Endothelial cell of umbilical vein (primary cell): ENCODE results near the gene TTLL5. TPM values are rescaled to one million over a fixed set of nuclear protein-coding genes. Genes with fewer than 3 reads are reported as not detected.

ENCODE experiments used
- BruUV-seq: library from RNA; stranded (reverse); fragments of 400-500 nt; replicated peaks from 2 replicates; lab custom pipeline; 2021; lab: Mats Ljungman, UMichigan
- CTCF ChIA-PET: fragments of 300-600, 350-600 bp; sonication (Branson Sonifier 250); formaldehyde crosslinking; loops from one replicate; lab custom pipeline; 2021; ENCODE audit warnings: antibody characterized with exemption, inconsistent platforms; lab: Charles Lee
- POLR2A ChIA-PET: fragments of 300-600, 350-600 bp; sonication (Branson Sonifier 250); formaldehyde crosslinking; loops from one replicate; lab custom pipeline; 2021; ENCODE audit warnings: antibody characterized with exemption, inconsistent platforms; lab: Charles Lee
- DNase-seq: peaks from one replicate; pipeline ENCODE4 v3.0.0-alpha.2; 2011; ENCODE audit warnings: low read depth, low spot score
- FAIRE-seq: peaks from 2 replicates; lab custom pipeline; 2011; peaks lifted over from hg19 to GRCh38; lab: Jason Lieb, UNC
- H2AFZ ChIP-seq: 2 replicates; pipeline ENCODE4 v1.6.0; 2012; ENCODE audit warnings: low read depth, low read length, control low read depth, inconsistent platforms
- H3K27ac ChIP-seq: 2 replicates; pipeline ENCODE4 v1.5.1; 2011; ENCODE audit warnings: low read depth, mild to moderate bottlenecking, control low read depth, low read length, moderate library complexity; ENCODE audit not compliant: insufficient read depth
- H3K27me3 ChIP-seq, 2 experiments: 2 replicates each; pipeline versions ENCODE4 v1.6.0 to v1.6.1; 2011; ENCODE audit warnings: low read length in 2 of 2, mixed read lengths in 1 of 2; ENCODE audit not compliant: control insufficient read depth in 2 of 2, insufficient read depth in 2 of 2
- H3K36me3 ChIP-seq, 2 experiments: 2 replicates in 1 of 2; 3 replicates in 1 of 2; pipeline ENCODE4 v1.5.1; 2011; ENCODE audit warnings: low read length in 2 of 2, mild to moderate bottlenecking in 1 of 2, moderate library complexity in 1 of 2; ENCODE audit not compliant: control insufficient read depth in 2 of 2, insufficient read depth in 2 of 2; ENCODE audit errors: extremely low read depth in 1 of 2
- H3K4me1 ChIP-seq: 3 replicates; pipeline ENCODE4 v1.5.1; 2011; ENCODE audit warnings: mild to moderate bottlenecking, low read length; ENCODE audit not compliant: control insufficient read depth, insufficient read depth; ENCODE audit errors: extremely low read depth
- H3K4me2 ChIP-seq: 2 replicates; pipeline ENCODE4 v1.6.1; 2011; ENCODE audit warnings: low read length, control low read depth, mixed read lengths; ENCODE audit not compliant: insufficient read depth
- H3K4me3 ChIP-seq, 3 experiments: fragments of 200-600 bp in 1 of 3; sonication (generic), shearing (Covaris generic) in 1 of 3; replicated peaks in 1 of 3; 2 replicates each; pipeline ENCODE4 v1.5.1; 2011 to 2016; ENCODE audit warnings: control low read depth in 3 of 3, low read length in 3 of 3, mild to moderate bottlenecking in 2 of 3, inconsistent platforms in 1 of 3, low read depth in 1 of 3, moderate library complexity in 1 of 3; ENCODE audit not compliant: insufficient read depth in 1 of 3
- H3K79me2 ChIP-seq: 2 replicates; pipeline ENCODE4 v1.6.0; 2012; ENCODE audit warnings: low read length, inconsistent platforms; ENCODE audit not compliant: control insufficient read depth, insufficient read depth
- H3K9ac ChIP-seq: replicated peaks from 2 replicates; pipeline ENCODE3; 2011; ENCODE audit warnings: low read length, control low read depth; ENCODE audit not compliant: insufficient read depth; ENCODE audit errors: extremely low read depth
- H3K9me1 ChIP-seq: replicated peaks from 3 replicates; pipeline ENCODE4 v1.6.0; 2011; ENCODE audit warnings: mild to moderate bottlenecking, low read length; ENCODE audit not compliant: control insufficient read depth, insufficient read depth; ENCODE audit errors: extremely low read depth
- H3K9me3 ChIP-seq: replicated peaks from 2 replicates; pipeline ENCODE4 v1.5.1; 2012; ENCODE audit warnings: low read length, inconsistent platforms; ENCODE audit not compliant: control insufficient read depth, insufficient read depth
- H4K20me1 ChIP-seq: replicated peaks from 2 replicates; pipeline ENCODE3; 2011; ENCODE audit warnings: mild to moderate bottlenecking, low read length; ENCODE audit not compliant: control insufficient read depth, insufficient read depth; ENCODE audit errors: extremely low read depth
- CTCF ChIP-seq, 2 donors: IDR thresholded peaks; 1 replicate in 1 of 2; 2 replicates in 1 of 2; pipeline ENCODE4 v1.5.1; 2011; ENCODE audit warnings: low read length in 2 of 2, mild to moderate bottlenecking in 2 of 2, moderate library complexity in 2 of 2, control low read depth in 1 of 2, inconsistent platforms in 1 of 2, low read depth in 1 of 2; ENCODE audit not compliant: insufficient read depth in 1 of 2; ENCODE audit errors: extremely low read depth in 1 of 2
- EZH2 ChIP-seq: IDR thresholded peaks from 2 replicates; pipeline ENCODE4 v1.6.1; 2012; ENCODE audit warnings: borderline replicate concordance, low read depth, mild to moderate bottlenecking, moderate library complexity, low read length, inconsistent platforms; ENCODE audit not compliant: severe bottlenecking
- FOS ChIP-seq: IDR thresholded peaks from 2 replicates; pipeline ENCODE4 v1.6.1; 2011; ENCODE audit warnings: mild to moderate bottlenecking, low read length, moderate library complexity, borderline replicate concordance; ENCODE audit not compliant: insufficient read depth
- GATA2 ChIP-seq: IDR thresholded peaks from 2 replicates; pipeline ENCODE4 v1.7.0; 2011; ENCODE audit warnings: low read depth, mild to moderate bottlenecking, moderate library complexity, mixed read lengths, low read length; ENCODE audit not compliant: insufficient read length, insufficient read depth
- JUN ChIP-seq: IDR thresholded peaks from 2 replicates; pipeline ENCODE4 v1.6.1; 2011; ENCODE audit warnings: borderline replicate concordance, low read depth; ENCODE audit not compliant: insufficient read length, insufficient read depth
- MYC ChIP-seq: IDR thresholded peaks from one replicate; pipeline ENCODE4 v1.6.1; 2011; ENCODE audit warnings: mild to moderate bottlenecking, low read depth, low read length
- POLR2A ChIP-seq: IDR thresholded peaks from 2 replicates; pipeline ENCODE4 v1.6.1; 2012; ENCODE audit warnings: low read depth, mild to moderate bottlenecking, control low read depth, low read length
- POLR2AphosphoS5 ChIP-seq: IDR thresholded peaks from 2 replicates; pipeline ENCODE4 v1.6.1; 2012; ENCODE audit warnings: low read depth, mild to moderate bottlenecking, control low read depth, low read length, moderate library complexity; ENCODE audit not compliant: insufficient read depth
- dilution Hi-C: fragments of 300-500 bp; cut with MboI; formaldehyde crosslinking; loops from one replicate; pipeline ENCODE4 v1.15.0; 2019; ENCODE audit warnings: low sequenced_read_pairs; ENCODE audit not compliant: extremely low pct_ligation_motif_present
- intact Hi-C: fragments of 100-400 bp; cut with micrococcal nuclease; formaldehyde crosslinking; loops from one replicate; pipeline ENCODE4 v1.10.0; 2022
- polyA plus RNA-seq, 4 experiments: library from polyadenylated mRNA; depleted of rRNA in 3 of 4; stranded (reverse) in 3 of 4; unstranded in 1 of 4; fragments of >200 nt; gene quantifications; 2 replicates each; pipeline versions ENCODE4 v1.2.1 to v1.2.3, GENCODE V29; 2011 to 2012; ENCODE audit warnings: missing spikeins in 1 of 4
- total RNA-seq: library from RNA; stranded (reverse); gene quantifications from 2 replicates; pipeline ENCODE4 v1.2.3, GENCODE V29; 2021
- TF ChIP-seq, protein P1 (sequence below): IDR thresholded peaks from 2 replicates; pipeline ENCODE4 v1.6.1; 2011; ENCODE audit not compliant: insufficient read depth, insufficient read length

Gene TTLL5
- total and polyA plus RNA-seq, 2 donors (not counting 3 experiments of a cell fraction or from before 2014, with no cell fraction given) = 33.2 to 93.6 TPM

GRCh38 chr14:75876530-75876929, 215.5 kb downstream of the TTLL5 start:
- TF ChIP-seq, protein P1, sequence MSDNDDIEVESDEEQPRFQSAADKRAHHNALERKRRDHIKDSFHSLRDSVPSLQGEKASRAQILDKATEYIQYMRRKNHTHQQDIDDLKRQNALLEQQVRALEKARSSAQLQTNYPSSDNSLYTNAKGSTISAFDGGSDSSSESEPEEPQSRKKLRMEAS = no peak
- TF ChIP-seq FOS = no peak
- TF ChIP-seq EZH2 = no peak
- no peak for TF ChIP-seq GATA2
- TF ChIP-seq MYC = no peak
- no peak for TF ChIP-seq JUN
- TF ChIP-seq POLR2A = no peak
- TF ChIP-seq CTCF (IDR thresholded peaks at IDR 0.05; ENCODE audit: extremely low read depth in 1 of 2, insufficient read depth in 1 of 2, low read depth in 1 of 2, low read length in 2 of 2) = no peak
- no peak for TF ChIP-seq POLR2AphosphoS5
- Histone ChIP-seq H4K20me1 (no peaks in the 10 kb centered on the region), H3K4me3 (no peak overlapping the region), H3K9ac (no peak overlapping the region), H2AFZ (no peak overlapping the region), H3K79me2 (no peaks in the 10 kb centered on the region), H3K27ac (no peak overlapping the region), H3K4me2 (no peak overlapping the region), H3K9me3 (no peaks in the 10 kb centered on the region), H3K4me1 (peaks cover 35% of the 10 kb centered on the region), H3K27me3 (no peaks in the 10 kb centered on the region), H3K36me3 (no peaks in the 10 kb centered on the region), H3K9me1 (no peaks in the 10 kb centered on the region)
- no TSS peak for BruUV-seq
- ChIA-PET CTCF (interaction anchor here (1.3 kb wide), 1 partner anchor 30 kb away, joined by 5 read pairs; no protein-coding TSS in a partner anchor), POLR2A (no interaction called here)
- DNase-seq (no peak), FAIRE-seq (no peak)
- dilution Hi-C loops (no loop called here), intact Hi-C loops (no loop called here)
